Transverse colon (tissue), 4 donors: ENCODE measurements around the gene ATP9B. TPM values are rescaled to one million over a fixed set of nuclear protein-coding genes. Genes with fewer than 3 reads are reported as not detected.

Experiments
- DNase-seq: peaks from one replicate; pipeline ENCODE4 v3.0.0-alpha.2; 2019
- H3K27ac ChIP-seq, 4 donors: fragments of 200-600 bp; sonication (generic); 2 replicates each; pipeline ENCODE4 v1.5.1; 2016 to 2018; ENCODE audit warnings: inconsistent platforms in 4 of 4
- H3K27me3 ChIP-seq: fragments of 200-600 bp; sonication (generic); 2 replicates; pipeline ENCODE4 v1.5.1; 2017; ENCODE audit warnings: inconsistent platforms
- H3K36me3 ChIP-seq, 4 donors: fragments of 200-600 bp; sonication (generic); 2 replicates each; pipeline ENCODE4 v1.5.1; 2017 to 2019; ENCODE audit warnings: inconsistent platforms in 4 of 4
- H3K4me1 ChIP-seq, 4 donors: fragments of 200-600 bp; sonication (generic); 2 replicates each; pipeline ENCODE4 v1.5.1; 2017 to 2020; ENCODE audit warnings: inconsistent platforms in 4 of 4
- H3K4me3 ChIP-seq, 4 donors: fragments of 200-600 bp; sonication (generic); 1 replicate in 1 of 4; 2 replicates in 3 of 4; pipeline versions ENCODE4 v1.5.1 to v1.6.1; 2017 to 2019; ENCODE audit warnings: inconsistent platforms in 4 of 4
- H3K9me3 ChIP-seq, 2 donors: fragments of 200-600 bp; sonication (generic); 2 replicates each; pipeline ENCODE4 v1.5.1; 2017 to 2019; ENCODE audit warnings: inconsistent platforms in 2 of 2
- CTCF ChIP-seq, 5 experiments: fragments of 200-600 bp in 3 of 5; fragments of 450-650 bp in 2 of 5; sonication (generic) in 3 of 5; IDR thresholded peaks; 1 replicate in 2 of 5; 2 replicates in 3 of 5; pipeline ENCODE4 v1.5.1; 2016 to 2017; ENCODE audit warnings: antibody characterized with exemption in 5 of 5, inconsistent platforms in 3 of 5, mild to moderate bottlenecking in 2 of 5, moderate library complexity in 1 of 5
- EP300 ChIP-seq: sonication (generic); formaldehyde crosslinking; IDR thresholded peaks from one replicate; pipeline ENCODE4 v1.6.1; 2017; ENCODE audit warnings: antibody characterized with exemption, low read depth
- POLR2A ChIP-seq: fragments of 450-650 bp; IDR thresholded peaks from one replicate; pipeline ENCODE4 v1.6.1; 2016; ENCODE audit warnings: antibody characterized with exemption, mild to moderate bottlenecking, moderate library complexity
- POLR2AphosphoS5 ChIP-seq, 3 donors: sonication (generic); formaldehyde crosslinking; IDR thresholded peaks; one replicate each; pipeline ENCODE4 v1.6.1; 2016; ENCODE audit warnings: antibody characterized with exemption in 3 of 3
- WGBS, 2 donors: methylation state at CpG; one replicate each; pipeline ENCODE4 v1.1.5; 2018; ENCODE audit warnings: low coverage in 1 of 2; 5-methylcytosine and 5-hydroxymethylcytosine counted together
- in situ Hi-C, 4 donors: fragments of 200-750 bp; cut with MboI; loops; one replicate each; pipeline versions ENCODE4 v1.15.0 to v1.15.1; 2017; ENCODE audit warnings: low sequenced_read_pairs in 3 of 4, low pct_ligation_motif_present in 1 of 4, low pct_unique_long_range_greater_than_20kb in 1 of 4
- intact Hi-C: fragments of 100-400 bp; cut with DNase I; formaldehyde crosslinking; loops from one replicate; pipeline ENCODE4 v1.15.1; 2023; ENCODE audit warnings: low total_unique reads
- total RNA-seq, 4 donors: library from RNA; depleted of rRNA; stranded (reverse); fragments of >200 nt; gene quantifications; one replicate each; pipeline ENCODE4 v1.1.0, GENCODE V29; 2016

The ATP9B gene
- total RNA-seq, 4 donors from 2014 or later = 36.3 to 70.3 (median 41.6) TPM

- TF ChIP-seq EP300 = no peak
- TF ChIP-seq POLR2AphosphoS5 (IDR thresholded peaks at IDR 0.05) = no peak
- TF ChIP-seq POLR2A = no peak
- no peak for TF ChIP-seq CTCF (IDR thresholded peaks at IDR 0.05)
- Histone ChIP-seq H3K36me3 (no peaks in the 10 kb centered on the region), H3K4me3 (no peak overlapping the region), H3K4me1 (peaks cover 0 to 3% (median 0%) of the 10 kb centered on the region in 4 donors), H3K27ac (no peak overlapping the region), H3K27me3 (no peaks in the 10 kb centered on the region), H3K9me3 (no peaks in the 10 kb centered on the region)
- 88 to 100% methylated on average over 1 of the region's 1 CpG for WGBS, 2 donors
- no peak for DNase-seq
- in situ Hi-C loops (no loop called here), intact Hi-C loops (no loop called here)
These were observed 154.2 kb downstream of the ATP9B start for GRCh38 chr18:79223431-79223830.

- no peak for DNase-seq
- Histone ChIP-seq H3K4me3 (no peak overlapping the region), H3K27ac (no peak overlapping the region), H3K9me3 (no peaks in the 10 kb centered on the region), H3K4me1 (no peaks in the 10 kb centered on the region), H3K36me3 (no peaks in the 10 kb centered on the region), H3K27me3 (no peaks in the 10 kb centered on the region)
- intact Hi-C loops (no loop called here), in situ Hi-C loops (no loop called here)
- WGBS, 2 donors = 86 to 93% methylated on average over 1 to 3 of the region's 3 CpGs
- TF ChIP-seq EP300 (no peak), POLR2A (no peak), POLR2AphosphoS5 (IDR thresholded peaks at IDR 0.05) (no peak), CTCF (IDR thresholded peaks at IDR 0.05) (no peak)
These were observed 155.2 kb downstream of the ATP9B start for GRCh38 chr18:79224381-79224780.

- no peaks in the 10 kb centered on the region for H3K9me3 ChIP-seq
- 84% methylated on average over 3 of the region's 3 CpGs for WGBS, 2 donors
- TF ChIP-seq POLR2AphosphoS5 (IDR thresholded peaks at IDR 0.05) = no peak
- TF ChIP-seq CTCF (IDR thresholded peaks at IDR 0.05) = no peak
- TF ChIP-seq EP300 = no peak
- TF ChIP-seq POLR2A = no peak
- H3K36me3 ChIP-seq = no peaks in the 10 kb centered on the region
- H3K27ac ChIP-seq = no peak overlapping the region
- no peaks in the 10 kb centered on the region for H3K27me3 ChIP-seq
- H3K4me1 ChIP-seq = no peaks in the 10 kb centered on the region
- intact Hi-C loops (no loop called here), in situ Hi-C loops (no loop called here)
- H3K4me3 ChIP-seq = no peak overlapping the region
- DNase-seq = no peak
These were observed 158.4 kb downstream of the ATP9B start for GRCh38 chr18:79227621-79228020.

- Histone ChIP-seq H3K36me3 (no peaks in the 10 kb centered on the region), H3K9me3 (no peaks in the 10 kb centered on the region), H3K4me3 (no peak overlapping the region), H3K27ac (no peak overlapping the region), H3K27me3 (no peaks in the 10 kb centered on the region), H3K4me1 (no peaks in the 10 kb centered on the region)
- intact Hi-C loops = no loop called here
- no peak for TF ChIP-seq EP300
- TF ChIP-seq POLR2A = no peak
- no peak for DNase-seq
- in situ Hi-C loops = no loop called here
- 97 to 99% methylated on average over 4 to 6 of the region's 6 CpGs for WGBS, 2 donors
These were observed 160.2 kb downstream of the ATP9B start for GRCh38 chr18:79229431-79229830.

- 98 to 100% methylated on average over 6 to 13 of the region's 14 CpGs for WGBS, 2 donors
- no peaks in the 10 kb centered on the region for H3K36me3 ChIP-seq
- H3K27me3 ChIP-seq = no peaks in the 10 kb centered on the region
- DNase-seq = no peak
- in situ Hi-C loops (no loop called here), intact Hi-C loops (no loop called here)
- no peak overlapping the region for H3K27ac ChIP-seq
- no peaks in the 10 kb centered on the region for H3K9me3 ChIP-seq
- no peaks in the 10 kb centered on the region for H3K4me1 ChIP-seq
- TF ChIP-seq POLR2A = no peak
- no peak for TF ChIP-seq EP300
- no peak for TF ChIP-seq POLR2AphosphoS5 (IDR thresholded peaks at IDR 0.05)
- TF ChIP-seq CTCF (IDR thresholded peaks at IDR 0.05) = no peak
- no peak overlapping the region for H3K4me3 ChIP-seq
These were observed 165.2 kb downstream of the ATP9B start for GRCh38 chr18:79234438-79234837.
